Renal cortical epithelial cell (primary cell): ENCODE measurements around the gene RELN. TPM values are rescaled to one million over a fixed set of nuclear protein-coding genes. Genes with fewer than 3 reads are reported as not detected.

Experiments
- DNase-seq: peaks from one replicate; pipeline ENCODE4 v3.0.0-alpha.2; 2011; ENCODE audit warnings: low read depth
- total RNA-seq: library from RNA; depleted of rRNA; stranded (reverse); fragments of >200 nt; gene quantifications from 2 replicates; pipeline ENCODE4 v1.2.3, GENCODE V29; 2014

RELN gene
- total RNA-seq, 1 donor from 2014 or later: 4.8 TPM

- no peak for DNase-seq
Measured at GRCh38 chr7:103571586-103571985, 417.9 kb downstream of the RELN start.

DNA sequence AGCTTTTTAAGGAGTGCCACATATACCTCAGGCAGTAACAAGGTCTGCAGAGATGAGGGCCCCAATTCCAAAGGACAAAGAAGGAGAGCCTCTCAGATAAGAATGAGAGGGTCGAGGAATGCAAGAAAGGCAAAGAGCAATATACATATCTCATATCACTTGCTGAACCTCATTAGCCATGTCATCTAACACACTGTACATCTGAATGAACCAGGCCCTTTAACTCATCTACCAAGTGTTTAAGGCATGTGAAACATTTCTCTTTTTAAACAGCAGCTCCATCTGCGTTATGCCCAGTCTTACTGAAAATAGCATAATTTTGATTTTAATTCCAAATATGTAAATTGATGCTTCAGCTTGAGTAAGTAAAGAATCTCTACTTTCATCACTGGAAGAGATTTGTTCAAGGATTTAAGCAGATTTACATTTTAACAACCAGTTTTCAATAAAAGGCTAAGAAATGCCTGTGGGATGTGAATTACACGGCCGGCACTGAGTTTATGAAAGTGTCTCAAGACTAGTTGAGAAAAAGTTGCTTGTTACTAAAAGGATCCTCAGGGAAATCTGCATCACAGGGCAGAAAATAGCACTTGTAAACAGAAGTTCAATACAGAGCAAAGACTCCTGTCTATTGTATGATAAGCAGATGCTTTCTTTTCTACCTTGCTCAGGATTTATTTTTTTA lies 419.7 kb downstream of the RELN start:
- DNase-seq: no peak

DNA sequence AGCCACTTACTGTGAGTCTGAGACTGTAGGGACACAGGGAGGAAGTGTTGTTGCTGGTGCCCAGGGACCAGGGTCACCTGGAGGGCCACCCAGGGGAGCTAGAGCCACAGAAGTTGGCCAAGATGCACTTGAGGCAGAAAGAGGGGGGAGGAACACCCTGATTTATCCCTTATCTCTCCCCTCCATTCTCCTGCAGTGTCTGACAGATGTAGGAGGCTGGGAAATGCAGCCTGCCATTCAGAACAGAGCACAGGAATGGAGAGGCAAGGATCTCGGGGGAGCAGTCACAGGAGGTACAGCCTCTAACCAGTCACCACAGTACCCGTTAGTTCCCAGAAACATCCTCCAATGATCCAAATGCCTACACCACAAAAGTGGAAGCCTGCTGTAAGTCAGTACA lies 425.0 kb downstream of the RELN start:
- no peak for DNase-seq

- DNase-seq: no peak
Measured at GRCh38 chr7:103560136-103560535, 429.3 kb downstream of the RELN start.

DNA sequence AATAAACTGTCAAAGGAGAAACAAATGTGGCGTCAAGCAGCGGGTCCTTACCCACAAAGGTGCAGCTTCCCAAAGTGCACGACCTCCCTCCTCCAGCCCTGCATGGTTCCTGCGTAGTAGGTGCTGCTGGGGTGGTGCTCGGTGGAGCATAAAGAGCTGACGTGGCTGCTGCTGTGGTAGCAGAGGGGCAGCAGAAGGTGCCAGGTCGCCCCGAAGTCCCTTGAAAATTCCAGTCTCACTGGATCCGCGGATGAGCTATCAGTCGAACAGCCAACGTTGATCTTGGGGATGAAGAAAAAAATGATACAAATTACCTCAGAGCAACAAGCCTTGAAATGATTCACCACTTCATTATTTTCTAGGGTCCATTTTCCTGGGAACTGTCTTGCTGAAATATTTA lies 438.4 kb downstream of the RELN start:
- peak; percentile 32 for DNase-seq

- DNase-seq: no peak
Measured at GRCh38 chr7:103549786-103550185, 439.7 kb downstream of the RELN start.

GRCh38 chr7:103547451-103548284 lies 441.8 kb downstream of the RELN start:
- DNase-seq: no peak

- no peak for DNase-seq
Measured at GRCh38 chr7:103542470-103542869, 447.0 kb downstream of the RELN start.

DNA sequence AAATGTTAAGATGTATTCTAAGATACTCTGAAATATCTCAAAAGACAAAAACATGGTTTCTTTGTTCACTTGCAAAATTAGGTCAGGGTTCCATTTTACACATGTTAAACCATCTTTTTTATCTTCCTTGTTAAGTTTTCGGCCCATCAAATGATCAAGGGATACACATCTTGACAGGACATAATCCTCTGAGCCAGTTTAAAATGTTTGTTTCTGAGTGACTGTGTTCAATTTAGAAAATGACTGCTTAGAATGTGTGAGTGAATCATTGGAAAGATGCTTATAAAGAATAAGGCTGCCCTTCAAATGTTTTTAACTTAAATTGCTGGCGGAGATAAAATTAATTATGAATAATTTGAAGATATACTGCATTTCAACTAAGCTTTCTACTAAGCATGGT lies 447.5 kb downstream of the RELN start:
- no peak for DNase-seq

DNA sequence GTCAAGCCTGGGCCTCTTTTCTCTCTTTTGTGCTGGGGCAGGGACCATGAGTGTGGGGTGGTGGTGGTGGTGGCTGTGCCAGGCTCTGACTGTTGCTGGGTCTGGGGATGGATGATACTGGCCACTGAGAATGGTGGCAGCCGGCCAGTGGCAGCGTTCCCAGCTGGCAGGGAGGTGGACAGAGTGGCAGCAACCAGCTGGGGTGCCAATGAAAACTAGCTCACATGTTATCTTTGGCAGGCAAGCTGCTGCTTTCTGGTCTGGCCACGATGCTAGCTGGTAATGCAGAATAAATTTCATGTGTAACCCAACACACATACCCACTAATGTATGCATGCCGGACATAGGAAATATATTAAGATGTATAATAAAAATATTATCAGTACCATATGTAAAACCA lies 448.4 kb downstream of the RELN start:
- no peak for DNase-seq

DNA sequence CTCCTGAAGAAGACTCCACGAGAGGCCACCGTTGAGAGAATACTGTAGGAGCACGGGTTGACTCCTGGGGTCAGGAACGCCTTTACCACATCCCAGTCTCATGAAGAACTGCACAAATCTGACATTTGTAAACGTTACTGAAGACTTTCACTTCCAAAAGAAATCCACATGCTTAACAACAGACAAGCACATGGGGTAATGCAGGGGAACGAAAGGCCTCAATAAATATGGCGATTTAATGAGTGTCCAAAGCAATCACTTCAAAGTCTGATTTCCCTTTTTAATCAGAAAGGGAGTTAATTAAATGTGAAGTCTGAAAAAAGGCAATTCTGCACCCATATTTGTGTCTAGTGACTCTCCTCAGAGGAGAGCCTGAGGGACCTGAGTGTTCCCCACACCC lies 449.1 kb downstream of the RELN start:
- no peak for DNase-seq

DNA sequence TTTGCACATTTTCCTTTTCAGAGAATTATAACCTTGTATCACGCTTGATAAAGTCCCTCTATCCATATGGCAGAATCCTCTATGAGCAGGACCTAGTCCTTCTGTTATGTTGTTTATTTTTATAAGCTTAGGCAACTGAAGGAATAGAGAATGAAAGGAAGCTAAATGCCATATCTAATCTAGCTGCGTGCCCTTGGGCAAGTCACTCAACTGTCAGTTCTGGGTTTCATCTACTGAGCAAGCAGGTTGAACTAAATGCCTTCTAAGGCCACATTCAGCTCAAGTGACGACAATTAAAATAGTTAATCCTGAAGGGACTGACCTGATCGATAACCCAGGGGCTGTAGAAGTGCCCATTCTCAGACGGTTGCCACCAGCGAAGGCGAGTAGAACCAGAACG lies 449.6 kb downstream of the RELN start:
- DNase-seq: no peak

DNA sequence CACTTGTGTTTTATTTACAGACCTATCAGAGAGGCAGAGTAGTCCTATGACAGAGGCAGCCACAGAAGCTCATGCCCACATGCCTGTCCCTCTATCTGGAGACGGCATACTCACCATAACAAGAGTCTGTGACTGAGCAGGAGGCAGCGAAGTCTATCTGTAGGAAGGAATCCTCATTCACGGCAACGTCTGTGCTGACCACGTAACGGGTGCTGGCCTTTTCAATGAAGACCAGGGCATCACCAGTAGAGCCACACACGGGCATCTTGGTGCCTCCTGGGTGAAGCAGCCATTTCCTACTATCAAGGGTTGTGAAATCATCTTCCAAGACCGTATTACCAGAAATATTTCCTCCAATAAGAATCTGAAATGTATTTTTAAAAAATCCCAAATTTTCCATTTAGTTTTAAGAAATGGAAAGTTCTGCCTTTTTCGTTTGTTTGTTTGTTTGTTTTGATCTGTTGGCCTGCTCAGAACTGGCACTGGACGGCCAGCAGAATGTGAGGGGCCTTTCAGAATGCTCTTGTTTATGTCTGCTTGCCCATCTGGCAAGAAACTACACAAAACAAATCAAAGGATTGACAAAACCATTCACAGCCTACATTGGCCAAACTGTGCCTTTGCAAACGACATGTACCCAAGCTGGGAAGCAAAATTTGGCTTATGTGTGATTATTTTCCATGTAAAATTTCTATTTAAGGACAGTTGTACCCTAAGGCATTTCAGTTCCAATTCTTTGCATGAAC lies 450.3 kb downstream of the RELN start:
- no peak for DNase-seq

DNA sequence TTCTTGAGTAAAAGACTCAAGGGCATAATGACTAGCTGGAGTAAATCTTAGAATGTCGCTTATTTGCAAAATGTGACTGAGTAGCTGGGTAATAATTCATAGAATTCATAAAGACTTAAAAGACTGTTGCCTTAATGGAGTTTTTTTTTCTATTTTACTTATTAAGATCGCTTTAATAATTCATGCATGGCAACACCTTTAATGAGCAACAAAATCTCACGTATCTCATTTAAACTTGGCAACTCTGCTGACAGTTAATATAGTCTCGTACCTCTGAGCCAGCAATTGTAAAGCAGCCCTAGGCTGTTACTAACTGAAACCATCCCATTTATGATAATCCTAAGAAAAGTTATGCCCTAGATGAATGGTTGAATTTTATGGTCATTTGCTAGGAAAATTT lies 455.7 kb downstream of the RELN start:
- no peak for DNase-seq

GRCh38 chr7:103532955-103533354 lies 456.5 kb downstream of the RELN start:
- no peak for DNase-seq

DNA sequence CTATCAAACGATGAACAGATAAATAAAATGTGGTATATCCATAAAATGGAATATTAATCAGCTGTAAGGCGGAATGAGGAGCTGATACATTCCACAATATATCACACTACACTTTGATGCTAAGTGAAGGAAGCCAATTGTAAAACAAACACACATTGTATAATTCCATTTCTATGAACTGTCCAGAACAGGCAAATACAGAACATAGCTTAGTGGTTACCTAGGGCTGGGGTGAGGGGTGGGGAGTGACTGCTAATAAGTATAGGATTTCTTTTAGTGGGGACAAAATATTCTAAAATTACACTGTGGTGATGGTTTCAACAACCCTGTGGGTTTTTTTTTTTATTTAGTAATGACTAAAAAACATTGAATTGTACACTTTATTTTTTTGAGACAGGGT lies 461.3 kb downstream of the RELN start:
- no peak for DNase-seq

DNA sequence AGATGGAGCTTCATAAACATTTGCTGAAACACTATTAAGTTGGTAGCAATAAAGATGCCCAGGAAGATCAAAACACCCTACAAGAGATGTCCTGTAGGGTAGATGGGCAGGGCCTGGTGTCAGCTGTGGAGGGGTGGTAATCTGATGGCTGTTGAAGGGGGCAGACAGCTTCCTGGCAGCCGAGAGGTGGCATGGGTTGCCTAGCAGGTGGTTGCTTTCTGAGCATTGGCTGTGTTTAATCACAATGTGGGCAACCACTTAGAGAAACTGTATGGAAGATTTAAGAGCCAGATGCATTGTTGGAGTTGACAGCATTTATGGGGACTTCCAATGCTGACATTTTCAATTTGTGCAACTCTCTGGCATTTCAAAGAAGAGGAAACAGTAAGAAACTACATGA lies 463.5 kb downstream of the RELN start:
- DNase-seq: no peak

GRCh38 chr7:103524042-103524907 lies 465.2 kb downstream of the RELN start:
- peak; percentile 57 for DNase-seq

- no peak for DNase-seq
Measured at GRCh38 chr7:103521937-103522336, 467.5 kb downstream of the RELN start.

GRCh38 chr7:103504505-103505135 lies 484.8 kb downstream of the RELN start:
- DNase-seq: no peak

DNA sequence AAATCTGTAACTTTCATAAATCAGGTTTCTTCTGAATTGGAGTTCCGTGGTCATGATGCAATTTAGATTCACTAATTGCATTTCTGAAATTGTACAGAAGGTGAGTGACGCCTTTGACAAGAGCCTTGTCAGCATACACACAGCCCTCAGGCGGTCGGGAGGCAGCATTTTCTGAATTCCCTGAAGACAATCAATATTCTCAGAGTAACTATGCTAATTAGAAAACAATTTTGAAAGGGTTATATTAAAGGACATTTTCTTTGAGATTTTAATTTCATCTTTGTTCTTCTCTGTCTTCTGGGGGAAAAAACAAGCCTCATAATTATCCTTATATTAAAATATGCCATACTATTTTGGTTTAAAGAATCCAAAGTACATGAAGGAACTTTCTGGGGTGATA lies 488.3 kb downstream of the RELN start:
- DNase-seq: no peak
